WERI-Rb-1 (cell line): ENCODE measurements around the gene THRSP.
"Not testable (repeated sequence)": the region's sequence is repeated elsewhere in the genome, so short reads cannot be mapped to it uniquely, and the experiment has no call there.

ENCODE experiments used
- DNase-seq: peaks from one replicate; pipeline ENCODE4 v3.0.0-alpha.2; 2020
- H3K27ac ChIP-seq: fragments of 250-450 bp; sonication (Bioruptor Pico); 2 replicates; pipeline ENCODE4 v1.5.1; 2020; ENCODE audit warnings: mild to moderate bottlenecking, moderate library complexity
- H3K27me3 ChIP-seq: fragments of 250-450 bp; sonication (Bioruptor Pico); 2 replicates; pipeline ENCODE4 v1.5.1; 2021; ENCODE audit warnings: mild to moderate bottlenecking, low read depth, moderate library complexity; ENCODE audit not compliant: insufficient read depth, severe bottlenecking
- H3K36me3 ChIP-seq: fragments of 250-450 bp; sonication (Bioruptor Pico); 2 replicates; pipeline ENCODE4 v1.5.1; 2020; ENCODE audit warnings: mild to moderate bottlenecking, moderate library complexity
- H3K4me3 ChIP-seq: 2 replicates; pipeline ENCODE4 v1.5.1; 2011; ENCODE audit warnings: low read depth, mild to moderate bottlenecking, control low read depth, low read length
- H3K9me3 ChIP-seq: fragments of 250-450 bp; sonication (Bioruptor Pico); 2 replicates; pipeline ENCODE4 v1.5.1; 2021; ENCODE audit warnings: mild to moderate bottlenecking, moderate library complexity; ENCODE audit not compliant: severe bottlenecking
- CTCF ChIP-seq: IDR thresholded peaks from 2 replicates; pipeline ENCODE4 v1.5.1; 2011; ENCODE audit warnings: low read depth, mild to moderate bottlenecking, control low read depth, inconsistent platforms, low read length

Gene THRSP

GRCh38 chr11:78080818-78081495, 17.3 kb downstream of the THRSP start:
- H3K27me3 ChIP-seq, result no peaks in the 10 kb centered on the region
- TF ChIP-seq CTCF, result no peak
- peaks cover 24% of the 10 kb centered on the region for H3K36me3 ChIP-seq
- H3K9me3 ChIP-seq, result no peaks in the 10 kb centered on the region
- no peak overlapping the region for H3K27ac ChIP-seq
- H3K4me3 ChIP-seq, result no peak overlapping the region
- DNase-seq, result no peak

- no peaks in the 10 kb centered on the region for H3K9me3 ChIP-seq
- H3K4me3 ChIP-seq, result no peak overlapping the region
- no peaks in the 10 kb centered on the region for H3K27me3 ChIP-seq
- no peak for DNase-seq
- H3K36me3 ChIP-seq, result peaks cover 18% of the 10 kb centered on the region
- H3K27ac ChIP-seq, result no peak overlapping the region
- no peak for TF ChIP-seq CTCF
Observed at GRCh38 chr11:78081583-78081982, 17.9 kb downstream of the THRSP start.

GRCh38 chr11:78082146-78082545, 18.5 kb downstream of the THRSP start:
- H3K9me3 ChIP-seq, result no peaks in the 10 kb centered on the region
- TF ChIP-seq CTCF, result no peak
- no peak overlapping the region for H3K27ac ChIP-seq
- no peaks in the 10 kb centered on the region for H3K27me3 ChIP-seq
- H3K4me3 ChIP-seq, result no peak overlapping the region
- no peak for DNase-seq
- peaks cover 12% of the 10 kb centered on the region for H3K36me3 ChIP-seq

GRCh38 chr11:78083021-78083420, 19.4 kb downstream of the THRSP start:
- no peaks in the 10 kb centered on the region for H3K9me3 ChIP-seq
- H3K36me3 ChIP-seq, result peaks cover 3% of the 10 kb centered on the region
- no peak overlapping the region for H3K27ac ChIP-seq
- DNase-seq, result no peak
- H3K27me3 ChIP-seq, result no peaks in the 10 kb centered on the region
- H3K4me3 ChIP-seq, result no peak overlapping the region
- TF ChIP-seq CTCF, result no peak

- H3K27me3 ChIP-seq, H3K4me3 ChIP-seq, DNase-seq, H3K9me3 ChIP-seq, H3K27ac ChIP-seq, H3K36me3 ChIP-seq: not testable (repeated sequence)
Observed at GRCh38 chr11:78084506-78084905, 20.8 kb downstream of the THRSP start.

- no peak for TF ChIP-seq CTCF
- Histone ChIP-seq H3K27me3 (no peaks in the 10 kb centered on the region), H3K36me3 (no peaks in the 10 kb centered on the region), H3K4me3 (no peak overlapping the region), H3K9me3 (no peaks in the 10 kb centered on the region), H3K27ac (no peak overlapping the region)
- no peak for DNase-seq
Observed at GRCh38 chr11:78085972-78086371, 22.3 kb downstream of the THRSP start.
